Stimulated activated CD8-positive, alpha-beta memory T cell treated with anti-CD3 and anti-CD28 coated beads, Interleukin-15, amount 100 ng/mL, for 48 hours (primary cell): ENCODE measurements around the gene IFNG-AS1.

ENCODE experiments used
- DNase-seq, 2 donors: peaks; one replicate each; pipeline ENCODE4 v3.0.0-alpha.2; 2020; ENCODE audit warnings: low read depth in 2 of 2

The IFNG-AS1 gene

GRCh38 chr12:67989184-67989920 lies at the start of gene IFNG-AS1:
Gene IFNG-AS1 (plus strand): TSS chr12:67989447.
- no peak for DNase-seq

- DNase-seq: no peak
Measured at GRCh38 chr12:67939611-67940010, 49.6 kb upstream of the IFNG-AS1 start.

GRCh38 chr12:67940780-67941243 lies 48.4 kb upstream of the IFNG-AS1 start:
- DNase-seq: no peak

DNA sequence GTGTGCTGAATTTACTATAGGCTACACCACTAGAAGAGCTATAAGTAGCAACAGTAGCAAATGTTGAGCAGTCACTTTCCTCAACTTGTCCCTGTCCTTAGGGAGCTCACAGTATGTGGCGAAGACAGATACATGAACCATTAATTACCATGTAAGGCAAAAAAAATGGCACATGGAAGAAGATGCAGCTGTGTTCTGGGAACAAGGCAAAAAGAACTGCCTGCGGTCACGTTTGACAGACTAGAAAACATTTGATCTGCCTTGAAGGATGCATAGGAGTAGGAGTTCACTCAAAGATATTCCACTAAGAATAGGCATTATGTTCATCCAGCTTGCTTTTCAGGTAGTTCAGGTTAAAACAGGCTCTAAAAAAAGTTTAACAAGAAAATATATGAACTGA lies 46.5 kb upstream of the IFNG-AS1 start:
- DNase-seq: no peak

GRCh38 chr12:67943141-67943892 lies 45.9 kb upstream of the IFNG-AS1 start:
- peak in 1 of 2 donors; percentile 19 for DNase-seq

DNA sequence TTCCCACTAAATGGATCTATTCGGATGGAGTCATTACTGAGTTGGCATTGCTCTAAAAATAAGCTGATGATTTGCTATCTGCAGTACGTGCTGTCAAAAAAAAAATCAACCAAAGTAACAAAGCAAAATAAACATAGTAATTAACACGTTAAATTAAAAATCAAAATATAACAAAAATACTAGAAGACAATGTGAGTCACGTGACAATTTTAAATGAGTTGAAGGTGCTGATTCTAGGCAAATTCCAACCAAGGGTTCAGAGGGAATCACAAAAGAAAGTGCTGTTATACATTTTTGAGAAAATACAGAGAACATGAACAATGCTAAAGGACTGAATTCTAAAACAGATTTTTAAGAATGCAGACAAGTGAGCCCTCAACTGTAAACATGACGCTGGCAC lies 45.2 kb upstream of the IFNG-AS1 start:
- no peak for DNase-seq

DNA sequence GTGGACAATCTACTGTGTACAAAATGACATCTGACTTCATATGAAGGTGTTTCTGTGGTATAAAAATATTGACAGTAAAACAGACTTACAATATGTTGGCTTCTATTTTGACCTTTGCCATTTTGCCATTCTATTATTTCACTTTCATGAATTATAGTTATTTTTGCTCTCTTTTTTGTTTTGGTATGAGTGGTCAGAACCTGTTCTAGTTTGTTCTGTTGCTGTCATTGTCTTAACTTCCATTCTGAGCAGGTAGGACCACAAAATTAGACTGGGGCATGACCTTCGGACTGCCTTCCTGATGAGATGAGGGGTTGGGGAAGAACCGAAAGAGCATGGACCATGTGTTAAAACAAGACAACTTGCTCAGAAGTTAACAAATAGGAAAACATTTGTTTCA lies 36.5 kb upstream of the IFNG-AS1 start:
- no peak for DNase-seq

GRCh38 chr12:67957383-67957782 lies 31.9 kb upstream of the IFNG-AS1 start:
- no peak for DNase-seq

DNA sequence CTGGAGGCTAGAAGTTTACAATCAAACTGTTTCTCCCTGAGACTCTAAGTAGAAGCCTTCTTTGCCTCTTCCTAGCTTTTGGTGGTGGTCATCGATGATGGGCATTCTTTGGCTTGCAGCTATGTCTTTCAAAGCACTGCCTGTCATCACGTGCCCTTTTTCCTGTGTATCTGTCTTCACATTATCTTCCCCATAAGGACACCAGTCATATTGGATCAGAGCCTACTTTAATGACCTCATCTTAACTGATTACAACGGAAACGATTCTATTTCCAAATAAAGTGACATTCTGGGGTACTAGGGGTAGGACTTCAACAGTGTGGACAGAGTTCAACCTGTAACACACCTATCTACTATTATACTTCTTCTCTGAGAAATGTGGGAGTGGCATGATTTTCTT lies 31.1 kb upstream of the IFNG-AS1 start:
- DNase-seq: no peak

DNA sequence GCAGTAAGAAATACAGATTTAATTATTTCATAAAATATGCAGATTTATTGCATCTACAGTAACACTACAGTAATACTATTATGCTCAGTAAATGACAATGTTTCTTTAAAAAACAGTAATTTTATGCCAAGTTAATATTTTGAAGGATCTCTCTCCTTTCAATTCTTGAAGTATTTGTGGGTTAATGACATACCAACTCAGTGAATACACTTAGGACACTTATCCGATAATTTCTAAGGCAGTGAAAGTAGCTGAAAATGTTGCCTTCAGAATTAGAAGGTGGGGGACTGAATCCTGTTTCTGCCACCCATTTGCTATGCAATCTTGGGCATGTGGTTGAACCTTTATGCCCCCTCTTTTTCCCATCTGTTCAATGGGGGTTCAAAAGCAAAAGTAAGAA lies 24.8 kb upstream of the IFNG-AS1 start:
- no peak for DNase-seq

DNA sequence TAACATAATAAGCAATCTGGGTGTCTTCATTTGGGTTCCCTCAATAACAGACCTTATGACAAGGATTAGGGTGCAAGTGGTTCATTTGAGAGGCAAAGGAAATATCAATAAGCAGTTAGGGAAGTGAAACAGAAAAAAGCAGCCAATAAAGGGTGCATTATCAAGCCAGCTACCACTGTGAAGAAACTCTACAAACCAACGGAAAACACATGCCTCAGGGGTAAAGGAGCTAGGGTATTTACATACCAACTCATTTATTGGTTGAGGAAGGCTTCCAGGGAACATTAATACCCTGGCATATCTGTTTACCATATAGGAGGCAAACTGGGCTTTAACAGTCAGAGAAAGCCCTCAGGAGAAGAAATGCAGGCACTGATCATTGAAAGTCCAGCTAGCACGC lies 22.7 kb upstream of the IFNG-AS1 start:
- DNase-seq: no peak

- no peak for DNase-seq
Measured at GRCh38 chr12:67968321-67968720, 20.9 kb upstream of the IFNG-AS1 start.

DNA sequence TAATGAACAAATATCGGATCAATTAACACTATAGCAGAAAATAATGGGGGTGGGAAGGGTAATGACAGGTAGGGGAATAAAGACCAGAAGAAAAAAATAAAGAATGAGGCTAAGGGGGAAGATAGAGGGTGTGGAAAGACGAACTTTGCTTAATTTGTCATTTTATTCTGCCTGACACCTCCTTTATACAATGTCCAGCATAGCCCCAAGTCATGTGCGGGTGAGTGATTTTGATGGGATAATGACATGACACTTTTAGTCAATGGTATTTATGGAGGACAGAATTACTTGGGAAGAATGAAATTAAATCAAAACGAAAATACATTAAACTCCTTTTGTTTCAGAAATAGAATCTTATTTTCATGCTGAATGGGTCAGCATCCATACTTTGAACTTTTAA lies 20.5 kb upstream of the IFNG-AS1 start:
- DNase-seq: no peak

DNA sequence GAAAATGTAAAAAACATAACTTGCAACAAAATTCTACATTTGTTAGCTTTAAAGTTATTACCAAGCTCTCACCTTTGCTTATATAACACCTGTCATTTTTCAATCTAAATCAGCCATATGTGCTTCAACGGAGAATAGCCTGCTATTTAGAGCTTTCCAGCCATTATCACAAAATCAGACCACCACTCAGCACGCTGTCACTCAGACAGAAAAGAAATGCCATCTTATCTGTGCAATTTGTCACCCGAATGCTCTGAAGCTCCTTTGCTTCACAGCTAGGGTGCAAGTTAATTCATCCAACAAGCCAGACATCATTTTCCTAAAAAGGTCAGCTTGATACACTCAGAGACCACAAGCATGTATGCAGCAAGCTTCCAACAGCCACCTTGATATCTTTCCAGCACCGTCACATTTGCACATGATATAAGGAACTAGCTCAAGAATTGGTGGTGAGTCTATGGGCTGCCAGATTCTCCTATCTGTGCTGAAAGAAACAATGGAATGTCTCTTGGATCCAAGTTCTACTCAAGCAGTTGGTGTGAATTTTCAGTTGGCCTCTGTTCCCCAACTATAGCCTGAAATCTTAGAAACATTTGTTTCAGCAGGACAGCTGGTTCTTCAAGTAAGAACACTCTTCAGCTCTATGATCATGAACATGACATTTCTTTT lies 20.0 kb upstream of the IFNG-AS1 start:
- no peak for DNase-seq

GRCh38 chr12:67977668-67978067 lies 11.6 kb upstream of the IFNG-AS1 start:
- no peak for DNase-seq

GRCh38 chr12:67980391-67980790 lies 8.9 kb upstream of the IFNG-AS1 start:
- DNase-seq: no peak

DNA sequence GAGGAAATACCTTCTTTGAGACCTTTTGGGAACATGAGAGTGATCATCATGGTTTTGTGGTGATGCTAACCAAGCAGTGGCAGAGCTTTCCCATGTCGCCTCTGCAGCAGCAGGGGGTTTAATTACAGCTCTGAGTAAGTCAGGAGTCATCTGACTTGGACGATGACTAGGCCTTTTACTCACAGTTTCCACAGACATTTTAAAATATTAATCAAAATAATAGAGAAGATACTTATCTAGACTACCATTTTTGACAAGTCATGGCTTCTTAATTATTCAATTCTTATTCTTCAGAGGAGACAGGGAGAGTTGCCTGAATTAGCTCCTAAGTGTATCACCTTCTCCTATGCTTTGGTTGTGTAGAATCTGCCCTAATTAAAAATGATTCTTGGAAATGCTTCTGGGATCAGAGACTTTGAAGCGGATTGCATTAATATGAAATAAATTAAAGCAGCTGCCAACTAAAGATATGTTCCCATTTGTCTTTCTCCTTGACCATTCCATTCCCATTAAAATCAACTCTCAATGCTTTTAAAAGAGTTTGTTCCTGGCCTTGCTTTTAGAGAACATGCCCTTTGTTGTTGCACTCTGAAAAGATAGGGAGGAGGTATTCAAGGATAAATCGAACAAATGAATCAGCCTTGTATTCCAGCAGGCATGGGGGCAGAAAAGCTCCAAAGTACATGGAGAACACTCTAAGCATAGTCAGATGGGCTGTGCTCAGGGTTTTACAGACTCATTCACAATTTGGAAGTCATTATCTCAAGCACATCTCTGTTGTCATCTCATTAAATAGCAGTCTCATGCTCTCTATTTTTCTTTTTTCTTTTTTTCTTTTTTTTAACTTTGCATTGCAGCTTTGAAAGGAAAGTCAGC lies 7.7 kb upstream of the IFNG-AS1 start:
- DNase-seq: no peak

GRCh38 chr12:67982164-67982563 lies 7.1 kb upstream of the IFNG-AS1 start:
- DNase-seq: no peak

- no peak for DNase-seq
Measured at GRCh38 chr12:67986632-67987031, 2.6 kb upstream of the IFNG-AS1 start.

GRCh38 chr12:67988601-67989021 lies 636 bp upstream of the IFNG-AS1 start:
- no peak for DNase-seq

DNA sequence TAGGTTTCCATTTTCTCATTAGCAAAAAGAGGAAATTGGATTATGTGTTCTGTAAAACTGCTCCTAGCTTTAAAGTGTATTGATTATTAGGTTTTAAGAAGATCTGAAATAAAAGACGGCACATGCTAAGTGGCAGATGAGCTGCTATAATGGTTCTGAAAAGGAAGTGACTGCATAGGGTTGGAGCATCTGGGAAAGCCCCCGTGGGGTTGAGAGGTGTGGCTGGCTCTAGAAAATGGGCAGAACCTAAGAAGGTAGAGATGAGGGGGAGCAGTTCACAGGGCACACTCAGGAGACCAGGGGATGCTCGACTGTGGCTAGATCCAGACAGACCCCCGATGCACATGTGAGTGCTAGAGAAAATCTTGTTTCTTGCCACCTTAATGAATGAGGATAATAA lies 1.9 kb downstream of the IFNG-AS1 start:
- DNase-seq: peak; percentile 0 to 12

GRCh38 chr12:67993143-67993542 lies 3.9 kb downstream of the IFNG-AS1 start:
- DNase-seq: no peak
